Neural crest cell (in vitro differentiated cells): ENCODE results near the gene CHKA. TPM values are rescaled to one million over a fixed set of nuclear protein-coding genes. Genes with fewer than 3 reads are reported as not detected.
A peak's percentile ranks its signal among the peaks of the same experiment; 100 is the strongest.

Experiments
- DNase-seq: peaks from one replicate; pipeline ENCODE4 v3.0.0; 2021; ENCODE audit warnings: low read depth, mixed read lengths, low spot score
- H3K27ac Mint-ChIP-seq: one replicate; pipeline ENCODE4 v1.8.0; 2021; ENCODE audit warnings: mild to moderate bottlenecking, mixed read lengths; ENCODE audit not compliant: unreplicated experiment
- H3K27me3 Mint-ChIP-seq: 2 replicates; pipeline ENCODE4 v1.8.0; 2021; ENCODE audit warnings: low read depth, mild to moderate bottlenecking, mixed read lengths
- H3K36me3 Mint-ChIP-seq: 2 replicates; pipeline ENCODE4 v1.8.0; 2021; ENCODE audit warnings: low read depth, mild to moderate bottlenecking, mixed read lengths
- H3K4me1 Mint-ChIP-seq: 2 replicates; pipeline ENCODE4 v1.8.0; 2021; ENCODE audit warnings: mixed read lengths
- H3K4me3 Mint-ChIP-seq: one replicate; pipeline ENCODE4 v1.8.0; 2021; ENCODE audit warnings: mild to moderate bottlenecking, mixed read lengths
- H3K9me3 Mint-ChIP-seq: 2 replicates; pipeline ENCODE4 v1.8.0; 2021; ENCODE audit warnings: mixed read lengths
- total RNA-seq: library from RNA; stranded (reverse); gene quantifications from 2 replicates; pipeline ENCODE4 v1.2.1, GENCODE V29; 2021
- TF ChIP-seq, protein P1 (sequence below): fragments of 200-600 bp; sonication (generic); conservative IDR thresholded peaks from 2 replicates; pipeline ENCODE4 v1.5.0; 2021; ENCODE audit warnings: antibody characterized with exemption, mild to moderate bottlenecking

The CHKA gene
- total RNA-seq, 1 donor from 2014 or later, result 44.2 TPM

GRCh38 chr11:68038718-68039525, 82.3 kb downstream of the CHKA start, which contains the start of gene TCIRG1:
TSS of gene TCIRG1 (plus strand) at chr11:68039025. CDS start at chr11:68041272, 2,247 bp downstream.
- Mint-ChIP-seq H3K36me3 (no peaks in the 10 kb centered on the region), H3K4me1 (peaks cover 6% of the 10 kb centered on the region), H3K4me3 (no peak within 1 kb of the TSS), H3K27ac (no peak within 1 kb of the TSS), H3K9me3 (no peaks in the 10 kb centered on the region), H3K27me3 (no peaks in the 10 kb centered on the region)
- TF ChIP-seq, protein P1, sequence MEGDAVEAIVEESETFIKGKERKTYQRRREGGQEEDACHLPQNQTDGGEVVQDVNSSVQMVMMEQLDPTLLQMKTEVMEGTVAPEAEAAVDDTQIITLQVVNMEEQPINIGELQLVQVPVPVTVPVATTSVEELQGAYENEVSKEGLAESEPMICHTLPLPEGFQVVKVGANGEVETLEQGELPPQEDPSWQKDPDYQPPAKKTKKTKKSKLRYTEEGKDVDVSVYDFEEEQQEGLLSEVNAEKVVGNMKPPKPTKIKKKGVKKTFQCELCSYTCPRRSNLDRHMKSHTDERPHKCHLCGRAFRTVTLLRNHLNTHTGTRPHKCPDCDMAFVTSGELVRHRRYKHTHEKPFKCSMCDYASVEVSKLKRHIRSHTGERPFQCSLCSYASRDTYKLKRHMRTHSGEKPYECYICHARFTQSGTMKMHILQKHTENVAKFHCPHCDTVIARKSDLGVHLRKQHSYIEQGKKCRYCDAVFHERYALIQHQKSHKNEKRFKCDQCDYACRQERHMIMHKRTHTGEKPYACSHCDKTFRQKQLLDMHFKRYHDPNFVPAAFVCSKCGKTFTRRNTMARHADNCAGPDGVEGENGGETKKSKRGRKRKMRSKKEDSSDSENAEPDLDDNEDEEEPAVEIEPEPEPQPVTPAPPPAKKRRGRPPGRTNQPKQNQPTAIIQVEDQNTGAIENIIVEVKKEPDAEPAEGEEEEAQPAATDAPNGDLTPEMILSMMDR, result no peak
- peak; percentile 32 for DNase-seq

DNA sequence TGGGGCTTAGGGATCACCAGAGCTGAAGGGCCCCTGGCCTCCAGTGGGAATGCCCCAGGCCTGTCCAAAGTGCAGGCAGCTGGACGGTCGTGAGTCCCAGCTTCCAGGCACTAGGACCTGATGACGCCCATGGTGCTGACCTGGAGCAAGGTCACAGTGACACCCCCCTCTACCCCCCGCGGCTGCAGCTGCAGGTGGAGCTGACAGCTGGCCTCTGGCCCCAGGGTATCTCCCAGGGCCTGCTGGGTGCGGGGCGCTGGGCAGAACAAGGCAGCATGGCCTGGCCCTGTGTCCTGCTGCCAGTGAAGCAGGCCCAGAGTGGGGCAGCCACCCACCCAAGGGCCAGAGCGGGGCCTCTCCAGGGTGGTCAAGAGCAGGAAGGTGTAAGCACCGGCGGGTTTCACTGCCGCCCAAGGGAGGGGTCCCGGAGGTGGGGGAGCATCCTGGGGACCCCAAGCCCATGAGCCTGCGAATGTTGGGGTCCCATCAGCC, 82.9 kb downstream of the CHKA start:
- H3K9me3 Mint-ChIP-seq, result no peaks in the 10 kb centered on the region

DNA sequence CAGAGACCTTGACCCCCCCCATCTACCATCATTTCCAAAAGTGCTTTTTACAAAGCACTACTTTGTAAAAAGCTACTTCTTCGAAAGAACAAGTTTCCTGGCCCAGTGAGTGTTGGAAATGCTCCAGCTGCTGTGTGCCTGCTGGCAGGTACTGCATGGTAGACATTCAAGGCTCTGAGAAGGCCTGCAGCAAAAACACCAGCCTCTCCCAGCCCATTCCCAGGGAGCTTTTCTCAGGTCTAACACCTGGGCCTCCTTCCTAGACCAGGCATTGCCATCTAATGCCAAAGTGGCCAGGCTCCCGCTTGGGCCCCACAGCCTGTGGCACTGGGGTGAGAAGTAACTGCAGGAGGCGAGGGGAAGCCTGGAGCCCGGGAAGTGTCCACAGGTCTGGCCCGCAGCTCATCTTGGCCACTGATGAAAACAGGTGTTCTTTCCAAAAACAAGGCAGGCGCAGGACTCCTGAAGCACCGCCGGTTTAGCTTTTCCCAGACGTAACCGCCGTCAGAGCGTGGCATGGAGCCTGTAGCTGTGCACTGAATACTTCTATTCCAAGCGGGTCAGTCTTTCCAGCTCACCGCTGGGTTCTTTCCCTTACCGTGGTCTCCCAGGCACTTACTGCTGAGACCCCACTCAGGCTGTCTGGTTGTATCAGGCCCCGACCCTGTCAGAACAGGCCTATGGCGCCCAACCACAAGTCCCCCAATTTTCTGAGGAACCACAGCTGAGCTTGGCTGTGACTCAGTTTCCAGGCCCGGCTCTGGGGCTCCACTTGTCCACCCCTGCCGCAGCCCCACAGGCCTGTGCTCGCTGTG, 83.6 kb downstream of the CHKA start:
- H3K4me1 Mint-ChIP-seq, result peaks cover 6% of the 10 kb centered on the region
- DNase-seq, result no peak
- no peaks in the 10 kb centered on the region for H3K36me3 Mint-ChIP-seq
- H3K9me3 Mint-ChIP-seq, result no peaks in the 10 kb centered on the region
- no peak overlapping the region for H3K27ac Mint-ChIP-seq
- H3K4me3 Mint-ChIP-seq, result peak overlapping the region; percentile 49
- TF ChIP-seq, protein P1, result no peak
- no peaks in the 10 kb centered on the region for H3K27me3 Mint-ChIP-seq

More for the DNA sequence above, 82.9 kb downstream of the CHKA start:
- TF ChIP-seq, protein P1, result no peak
- no peak for DNase-seq
- no peaks in the 10 kb centered on the region for H3K36me3 Mint-ChIP-seq
- no peaks in the 10 kb centered on the region for H3K27me3 Mint-ChIP-seq
- no peak overlapping the region for H3K4me3 Mint-ChIP-seq
- H3K27ac Mint-ChIP-seq, result no peak overlapping the region
- peaks cover 6% of the 10 kb centered on the region for H3K4me1 Mint-ChIP-seq

GRCh38 chr11:68036717-68037239, 84.4 kb downstream of the CHKA start:
- no peak for DNase-seq
- TF ChIP-seq, protein P1, result no peak
- H3K27ac Mint-ChIP-seq, result no peak overlapping the region
- H3K4me1 Mint-ChIP-seq, result peaks cover 8% of the 10 kb centered on the region
- no peaks in the 10 kb centered on the region for H3K36me3 Mint-ChIP-seq
- peak overlapping the region; percentile 49 for H3K4me3 Mint-ChIP-seq
- H3K9me3 Mint-ChIP-seq, result no peaks in the 10 kb centered on the region
- H3K27me3 Mint-ChIP-seq, result no peaks in the 10 kb centered on the region

DNA sequence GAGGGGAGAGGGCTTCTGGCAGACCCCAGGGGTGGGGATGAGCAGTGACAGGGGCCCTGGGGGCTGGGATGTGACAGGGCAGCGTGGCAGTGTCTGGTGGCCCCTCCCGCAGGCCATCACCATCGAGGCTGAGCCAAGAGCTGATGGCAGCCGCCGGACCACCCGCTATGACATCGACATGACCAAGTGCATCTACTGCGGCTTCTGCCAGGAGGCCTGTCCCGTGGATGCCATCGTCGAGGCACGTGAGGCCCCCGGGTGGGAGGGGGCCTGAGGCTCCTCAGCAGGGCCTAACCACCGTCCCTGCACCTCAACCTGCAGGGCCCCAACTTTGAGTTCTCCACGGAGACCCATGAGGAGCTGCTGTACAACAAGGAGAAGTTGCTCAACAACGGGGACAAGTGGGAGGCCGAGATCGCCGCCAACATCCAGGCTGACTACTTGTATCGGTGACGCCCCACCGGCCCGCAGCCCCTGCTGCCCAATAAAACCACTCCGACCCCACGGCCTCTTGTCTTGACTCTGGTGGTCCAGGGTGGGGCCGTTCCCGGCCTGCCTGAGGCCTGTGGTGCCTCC, 85.0 kb downstream of the CHKA start:
- TF ChIP-seq, protein P1, result no peak
- H3K4me1 Mint-ChIP-seq, result peaks cover 12% of the 10 kb centered on the region
- no peak overlapping the region for H3K27ac Mint-ChIP-seq

More for the DNA sequence above, 85.0 kb downstream of the CHKA start:
- Mint-ChIP-seq H3K27me3 (no peaks in the 10 kb centered on the region), H3K36me3 (no peaks in the 10 kb centered on the region), H3K9me3 (no peaks in the 10 kb centered on the region), H3K4me3 (no peak overlapping the region)
- no peak for DNase-seq
